Anterior cingulate cortex (tissue), 58 donors: ENCODE measurements around the gene XRCC4.
"Not testable (repeated sequence)": the region's sequence is repeated elsewhere in the genome, so short reads cannot be mapped to it uniquely, and the experiment has no call there.

Experiments
- DNase-seq, 58 donors: peaks; one replicate each; lab custom pipeline; 2025; lab: John Stamatoyannopoulos, UW

Gene XRCC4

DNA sequence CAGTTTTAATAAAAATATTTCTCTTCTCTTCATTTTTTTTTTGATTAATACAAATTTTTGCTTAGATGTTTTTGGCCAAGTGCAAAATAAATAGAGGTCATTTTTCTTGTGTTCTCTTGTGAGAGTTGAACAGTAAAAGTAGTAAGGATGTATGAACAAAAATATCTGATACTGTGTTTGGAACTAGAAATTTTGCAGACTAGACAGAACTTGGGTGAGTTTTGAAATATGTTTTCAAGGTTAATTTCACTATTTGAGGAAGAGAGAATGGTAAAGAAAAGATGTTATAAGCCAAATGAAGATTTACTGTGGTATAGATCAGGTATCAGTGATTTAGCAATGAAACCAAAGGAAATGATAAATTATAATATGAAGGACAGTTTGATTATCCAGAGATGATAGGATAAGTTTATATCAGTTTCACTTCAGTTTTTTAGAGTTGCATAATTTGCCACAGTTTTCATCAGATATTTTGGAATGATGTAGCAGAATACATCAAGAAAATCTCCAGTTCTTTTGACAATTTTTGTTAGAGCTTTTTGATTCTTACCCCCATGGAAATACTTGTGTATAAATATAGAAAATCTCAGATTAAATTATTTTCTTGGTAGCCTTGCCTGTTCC, 246.3 kb downstream of the XRCC4 start:
- DNase-seq = no peak

DNA sequence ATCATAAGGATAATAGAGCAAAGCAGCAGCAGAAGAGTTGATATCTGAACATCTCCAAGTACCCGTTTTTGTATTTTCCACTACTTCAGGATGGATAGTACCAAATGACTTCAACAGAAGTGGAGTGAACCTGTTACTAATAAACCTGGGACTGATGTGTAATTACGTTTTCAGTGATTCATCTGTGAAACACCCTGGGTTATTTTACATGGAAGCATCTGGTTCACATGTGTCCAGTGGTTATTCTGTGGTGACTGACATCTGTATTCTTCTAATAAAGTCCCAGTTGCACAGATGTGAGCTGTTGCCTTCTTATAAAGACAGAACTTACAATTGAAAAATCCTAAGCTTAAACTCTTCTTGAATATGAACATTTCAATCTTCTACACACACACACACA, 254.5 kb downstream of the XRCC4 start:
- no peak for DNase-seq

GRCh38 chr5:83337453-83338035, 260.2 kb downstream of the XRCC4 start:
- DNase-seq = no peak

- DNase-seq = no peak
Observed at GRCh38 chr5:83340511-83340918, 263.2 kb downstream of the XRCC4 start.

GRCh38 chr5:83341815-83342334, 264.5 kb downstream of the XRCC4 start:
- no peak for DNase-seq

GRCh38 chr5:83342465-83342864, 265.1 kb downstream of the XRCC4 start:
- no peak for DNase-seq

GRCh38 chr5:83343299-83343698, 266.0 kb downstream of the XRCC4 start:
- no peak for DNase-seq

- no peak for DNase-seq
Observed at GRCh38 chr5:83345423-83345822, 268.1 kb downstream of the XRCC4 start.

DNA sequence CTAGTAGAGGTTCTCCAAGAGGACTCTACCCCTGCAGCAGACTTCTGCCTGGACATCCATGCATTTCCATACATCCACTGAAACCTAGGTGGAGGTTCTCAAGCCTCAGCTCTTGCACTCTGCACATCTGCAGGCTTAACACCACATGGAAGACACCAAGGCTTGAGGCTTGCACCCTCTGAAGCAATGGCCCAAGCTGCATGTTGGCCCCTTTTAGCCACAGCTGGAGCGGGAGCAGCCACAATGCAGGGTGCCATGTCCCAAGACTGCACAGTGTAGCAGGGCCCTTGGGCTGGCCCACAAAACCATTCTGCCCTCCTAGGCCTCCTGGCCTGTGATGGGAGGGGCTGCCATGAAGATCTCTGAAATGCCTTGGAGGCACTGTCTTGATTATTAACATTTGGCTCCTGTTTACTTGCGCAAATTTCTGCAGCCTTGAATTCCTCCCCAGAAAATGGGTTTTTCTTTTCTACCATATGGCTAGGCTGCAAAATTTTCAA, 271.0 kb downstream of the XRCC4 start:
- no peak for DNase-seq

- no peak for DNase-seq
Observed at GRCh38 chr5:83353231-83353630, 275.9 kb downstream of the XRCC4 start.

GRCh38 chr5:83353774-83354173, 276.4 kb downstream of the XRCC4 start:
- DNase-seq = no peak

GRCh38 chr5:83354958-83355357, 277.6 kb downstream of the XRCC4 start:
- no peak for DNase-seq

DNA sequence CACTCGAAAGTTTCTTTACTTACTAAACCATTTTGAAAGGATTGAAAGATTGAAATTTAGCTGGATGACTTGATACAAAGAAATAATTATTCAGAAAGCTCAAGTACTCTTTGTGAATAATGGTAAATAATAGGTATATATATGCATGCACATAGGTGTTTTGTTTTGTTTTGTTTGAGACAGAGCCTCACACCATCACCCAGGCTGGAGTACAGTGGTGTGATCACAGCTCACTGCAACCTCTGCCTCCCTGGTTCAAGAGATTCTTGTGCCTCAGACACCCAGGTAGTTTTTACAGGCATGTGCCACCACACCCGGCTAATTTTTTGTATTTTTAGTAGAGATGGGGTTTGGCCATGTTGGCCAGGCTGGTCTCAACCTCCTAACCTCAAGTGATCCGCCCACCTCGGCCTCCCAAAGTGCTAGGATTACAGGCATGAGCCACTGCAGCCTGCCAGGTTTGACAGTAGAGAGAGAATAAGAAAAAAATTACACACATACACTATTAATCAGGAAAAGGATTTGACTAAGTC, 278.2 kb downstream of the XRCC4 start:
- not testable (repeated sequence) for DNase-seq

DNA sequence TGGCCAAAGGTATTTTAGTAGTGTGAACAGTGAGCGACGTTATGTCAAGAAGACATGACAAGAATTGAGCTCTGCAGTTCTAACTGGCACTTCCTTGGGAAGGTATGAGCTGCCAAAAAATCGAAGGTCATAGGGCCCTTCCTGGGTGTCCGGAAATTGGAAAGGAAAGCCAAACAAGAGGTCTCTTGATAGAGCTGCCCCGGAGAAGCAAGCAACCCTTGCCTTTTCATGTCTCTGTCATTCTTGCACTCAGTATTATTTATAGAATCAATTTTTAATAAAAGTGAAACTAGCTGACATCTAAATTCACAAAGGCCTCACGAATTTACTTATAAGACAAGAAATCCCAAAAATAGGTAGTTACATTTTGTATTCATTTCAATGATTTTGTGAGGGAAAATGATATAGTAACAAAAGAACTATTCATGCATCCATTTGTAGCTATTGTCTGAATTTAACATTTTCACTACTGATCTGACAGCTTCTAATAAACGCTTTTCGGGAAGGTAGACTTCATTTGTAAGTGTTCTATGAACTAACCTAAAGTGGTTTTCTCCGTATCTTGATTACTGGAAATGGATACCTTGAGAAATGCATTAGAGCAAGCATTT, 280.4 kb downstream of the XRCC4 start:
- no peak for DNase-seq

DNA sequence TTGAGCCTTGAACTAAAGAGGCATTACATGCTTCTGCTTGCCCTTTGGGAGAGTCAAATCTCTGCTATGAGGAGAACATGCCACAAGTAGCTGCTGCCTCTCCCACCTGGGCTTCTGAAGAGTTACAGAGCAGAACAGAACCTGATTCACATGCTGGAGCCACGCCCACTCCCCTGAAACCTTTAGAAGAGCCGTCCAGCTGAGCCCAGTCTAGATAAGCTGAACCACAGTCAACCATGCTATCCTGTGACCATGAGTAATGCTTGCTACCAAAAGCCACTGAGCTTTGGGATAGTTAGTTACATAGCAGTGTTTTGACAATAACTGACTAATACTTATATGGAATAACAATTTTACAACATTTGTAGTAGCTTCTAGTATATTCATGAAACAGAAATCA, 283.2 kb downstream of the XRCC4 start:
- no peak for DNase-seq

DNA sequence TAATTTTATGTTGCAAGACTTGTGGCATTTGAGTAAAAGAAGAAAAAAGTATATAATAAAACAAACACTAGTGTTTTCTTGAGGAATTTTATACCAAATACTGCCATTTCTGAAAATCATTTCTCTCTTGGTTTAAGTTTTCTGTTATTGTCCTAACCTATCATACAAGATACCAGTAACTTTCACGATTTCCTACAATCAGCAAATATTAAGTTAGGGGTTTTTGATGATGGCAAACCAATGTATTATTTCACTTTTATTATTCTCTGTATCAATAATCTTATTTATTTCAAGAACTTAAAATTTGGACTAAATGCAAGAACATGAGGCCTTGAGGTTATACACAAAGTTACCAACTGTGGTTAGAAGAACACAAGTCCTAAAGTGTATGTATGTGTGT, 285.2 kb downstream of the XRCC4 start:
- no peak for DNase-seq

GRCh38 chr5:83363111-83363885, 286.0 kb downstream of the XRCC4 start:
- DNase-seq = no peak

DNA sequence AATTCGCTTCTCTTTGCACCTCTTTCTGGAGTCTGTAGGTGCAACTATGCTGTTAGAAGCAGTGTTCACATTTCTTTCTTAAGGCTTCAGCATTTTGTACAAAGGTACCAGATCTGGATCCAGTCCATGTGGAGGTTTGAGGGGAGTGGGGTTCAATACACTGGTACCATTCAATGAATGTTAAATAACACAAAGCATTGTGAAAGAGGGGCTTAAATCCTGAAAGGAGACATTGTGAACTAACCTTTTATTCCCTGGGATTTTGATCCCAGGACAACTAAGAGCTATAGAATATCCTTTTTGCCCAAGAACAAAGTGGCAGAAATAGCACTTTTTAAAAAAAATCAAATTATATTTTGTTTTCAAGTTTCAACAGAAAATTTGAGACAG, 286.5 kb downstream of the XRCC4 start:
- no peak for DNase-seq

- no peak for DNase-seq
Observed at GRCh38 chr5:83364312-83365299, 287.3 kb downstream of the XRCC4 start.

GRCh38 chr5:83368319-83368718, 291.0 kb downstream of the XRCC4 start:
- DNase-seq = no peak
